Hepatocyte (in vitro differentiated cells): Measurements from ENCODE around the gene TNFAIP1. TPM values are rescaled to one million over a fixed set of nuclear protein-coding genes. Genes with fewer than 3 reads are reported as not detected.

Source experiments
- DNase-seq: peaks from one replicate; pipeline ENCODE4 v3.0.0-alpha.2; 2016; ENCODE audit warnings: low spot score
- H2AFZ ChIP-seq: fragments of 200-600 bp; sonication (generic); 2 replicates; pipeline ENCODE4 v1.6.0; 2016; ENCODE audit warnings: antibody characterized with exemption, mild to moderate bottlenecking
- H3K27ac ChIP-seq: fragments of 200-600 bp; sonication (generic); 2 replicates; pipeline ENCODE4 v1.5.1; 2016; ENCODE audit warnings: mild to moderate bottlenecking
- H3K27me3 ChIP-seq: fragments of 200-600 bp; sonication (generic); 2 replicates; pipeline ENCODE4 v1.6.1; 2016
- H3K36me3 ChIP-seq: fragments of 200-600 bp; sonication (generic); replicated peaks from 2 replicates; pipeline ENCODE4 v1.5.1; 2016; ENCODE audit warnings: low read depth; ENCODE audit not compliant: insufficient read depth
- H3K4me1 ChIP-seq: fragments of 200-600 bp; sonication (generic); 2 replicates; pipeline ENCODE4 v1.5.1; 2016; ENCODE audit warnings: mild to moderate bottlenecking, moderate library complexity; ENCODE audit not compliant: insufficient read depth
- H3K4me2 ChIP-seq: fragments of 200-600 bp; sonication (generic); 2 replicates; pipeline ENCODE4 v1.6.0; 2016
- H3K4me3 ChIP-seq: fragments of 200-600 bp; sonication (generic); 2 replicates; pipeline ENCODE4 v1.5.1; 2016; ENCODE audit warnings: mild to moderate bottlenecking
- H3K79me2 ChIP-seq: fragments of 200-600 bp; sonication (generic); 2 replicates; pipeline ENCODE4 v1.6.0; 2017; ENCODE audit warnings: mild to moderate bottlenecking
- H3K9me2 ChIP-seq: fragments of 200-600 bp; sonication (generic); replicated peaks from 2 replicates; pipeline ENCODE4 v1.6.0; 2017; ENCODE audit warnings: mild to moderate bottlenecking; ENCODE audit not compliant: insufficient read depth
- H3K9me3 ChIP-seq: fragments of 200-600 bp; sonication (generic); 2 replicates; pipeline ENCODE4 v1.5.1; 2016; ENCODE audit warnings: low read depth, mild to moderate bottlenecking
- H4K20me1 ChIP-seq: fragments of 200-600 bp; sonication (generic); 2 replicates; pipeline ENCODE4 v1.6.0; 2016; ENCODE audit warnings: mild to moderate bottlenecking; ENCODE audit not compliant: insufficient read depth, poor library complexity, severe bottlenecking
- EZH2 ChIP-seq: fragments of 200-600 bp; sonication (generic); IDR thresholded peaks from 2 replicates; pipeline ENCODE4 v1.6.1; 2016; ENCODE audit warnings: antibody characterized with exemption, mild to moderate bottlenecking, borderline replicate concordance
- EZH2phosphoT487 ChIP-seq: fragments of 200-600 bp; sonication (generic); IDR thresholded peaks from one replicate; pipeline ENCODE4 v1.6.1; 2018; ENCODE audit warnings: antibody characterized with exemption, mild to moderate bottlenecking, low read depth, moderate library complexity; ENCODE audit not compliant: unreplicated experiment, severe bottlenecking
- WGBS: methylation state at CpG from one replicate; pipeline ENCODE4 v1.1.6; 2016; ENCODE audit warnings: low lambda C conversion rate; ENCODE audit errors: missing lambda C conversion rate; 5-methylcytosine and 5-hydroxymethylcytosine counted together
- polyA plus RNA-seq: library from polyadenylated mRNA; unstranded; fragments of >200 nt; fragmentation: Nextera tagmentation; extraction: Ambion mirVana; gene quantifications from 2 replicates; pipeline ENCODE4 v1.2.1, GENCODE V29; 2016
- total RNA-seq: library from RNA; depleted of rRNA; stranded (reverse); fragments of >200 nt; gene quantifications from 2 replicates; pipeline ENCODE4 v1.2.3, GENCODE V29; 2014
- TF ChIP-seq, protein P1 (sequence below): fragments of 200-600 bp; sonication (generic); IDR thresholded peaks from 2 replicates; pipeline ENCODE4 v1.5.1; 2016; ENCODE audit warnings: antibody characterized with exemption, mild to moderate bottlenecking; ENCODE audit not compliant: poor library complexity

Gene TNFAIP1
- total and polyA plus RNA-seq, 2 experiments from 2014 or later: 37.6 to 39.0 TPM

DNA sequence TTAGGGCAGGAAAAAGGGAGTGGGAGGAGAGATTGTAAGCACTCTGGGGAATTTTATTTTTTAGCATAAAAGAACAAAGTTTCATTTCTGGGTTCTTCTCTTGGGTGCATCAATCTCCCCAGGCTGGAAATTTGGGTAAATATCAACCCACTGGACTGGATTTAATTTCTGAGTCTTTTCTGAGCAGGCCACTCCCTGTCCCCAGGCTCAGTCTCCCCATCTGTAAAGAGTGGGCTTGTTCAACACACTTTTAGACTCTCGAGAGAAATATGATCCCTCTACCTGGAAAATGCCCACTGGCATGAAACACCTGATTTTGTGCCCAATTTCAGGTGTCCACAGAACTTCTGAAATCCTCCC lies 35.2 kb downstream of the TNFAIP1 start:
- Histone ChIP-seq H3K4me3 (no peak overlapping the region), H2AFZ (no peak overlapping the region), H3K4me2 (peak overlapping the region; percentile 89)

DNA sequence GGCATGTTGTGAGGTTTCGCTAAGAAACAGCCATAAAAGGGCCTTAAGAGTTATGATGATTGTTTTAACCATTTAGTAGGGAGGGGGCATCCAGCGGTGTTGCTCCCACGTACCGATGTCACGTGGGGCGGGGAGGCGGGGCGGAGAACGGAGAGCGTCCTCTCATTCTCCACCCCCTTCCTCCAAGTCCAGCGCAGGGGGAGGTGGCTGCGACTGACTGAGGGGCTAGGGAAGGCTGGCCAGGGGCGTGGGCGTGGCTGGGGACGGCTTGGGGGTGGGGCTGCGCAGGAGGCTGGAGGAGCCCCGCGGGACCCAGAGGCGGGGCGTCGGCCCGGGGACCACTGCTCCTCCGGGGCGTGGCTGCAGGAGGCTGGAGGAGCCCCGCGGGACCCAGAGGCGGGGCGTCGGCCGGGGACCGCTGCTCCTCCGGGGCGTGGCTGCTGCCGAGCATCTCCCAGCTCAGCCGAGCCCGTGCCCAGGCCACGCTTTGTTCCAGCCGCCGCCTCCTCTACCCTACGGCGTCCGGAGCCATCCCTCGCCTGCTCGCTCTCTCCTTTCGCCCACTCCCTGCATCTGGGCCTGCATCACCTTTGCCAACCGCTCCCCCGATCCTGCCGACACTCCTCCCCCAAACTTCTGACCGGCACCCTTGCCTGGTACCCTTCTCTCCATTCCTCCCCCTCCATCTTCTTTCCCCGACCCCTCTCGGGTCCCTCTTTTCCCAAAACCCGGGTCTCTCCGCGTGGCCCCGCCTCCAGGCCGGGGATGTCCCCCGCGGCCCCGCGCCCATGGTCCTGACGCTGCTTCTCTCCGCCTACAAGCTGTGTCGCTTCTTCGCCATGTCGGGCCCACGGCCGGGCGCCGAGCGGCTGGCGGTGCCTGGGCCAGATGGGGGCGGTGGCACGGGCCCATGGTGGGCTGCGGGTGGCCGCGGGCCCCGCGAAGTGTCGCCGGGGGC lies 36.0 kb downstream of the TNFAIP1 start, which contains the start of gene SARM1:
Gene SARM1 (plus strand): TSS at position 450 of the 958 bp plus-strand sequence. CDS start 339 bp downstream, at position 789.
- peak within 1 kb of the TSS; percentile 53 for H2AFZ ChIP-seq
- H4K20me1 ChIP-seq: peaks cover 13% of the 10 kb centered on the region
- peak within 1 kb of the TSS; percentile 89 for H3K4me2 ChIP-seq
- no peaks in the 10 kb centered on the region for H3K9me2 ChIP-seq
- H3K27me3 ChIP-seq: peaks cover 7% of the 10 kb centered on the region
- DNase-seq: peak; percentile 94
- TF ChIP-seq, protein P1, sequence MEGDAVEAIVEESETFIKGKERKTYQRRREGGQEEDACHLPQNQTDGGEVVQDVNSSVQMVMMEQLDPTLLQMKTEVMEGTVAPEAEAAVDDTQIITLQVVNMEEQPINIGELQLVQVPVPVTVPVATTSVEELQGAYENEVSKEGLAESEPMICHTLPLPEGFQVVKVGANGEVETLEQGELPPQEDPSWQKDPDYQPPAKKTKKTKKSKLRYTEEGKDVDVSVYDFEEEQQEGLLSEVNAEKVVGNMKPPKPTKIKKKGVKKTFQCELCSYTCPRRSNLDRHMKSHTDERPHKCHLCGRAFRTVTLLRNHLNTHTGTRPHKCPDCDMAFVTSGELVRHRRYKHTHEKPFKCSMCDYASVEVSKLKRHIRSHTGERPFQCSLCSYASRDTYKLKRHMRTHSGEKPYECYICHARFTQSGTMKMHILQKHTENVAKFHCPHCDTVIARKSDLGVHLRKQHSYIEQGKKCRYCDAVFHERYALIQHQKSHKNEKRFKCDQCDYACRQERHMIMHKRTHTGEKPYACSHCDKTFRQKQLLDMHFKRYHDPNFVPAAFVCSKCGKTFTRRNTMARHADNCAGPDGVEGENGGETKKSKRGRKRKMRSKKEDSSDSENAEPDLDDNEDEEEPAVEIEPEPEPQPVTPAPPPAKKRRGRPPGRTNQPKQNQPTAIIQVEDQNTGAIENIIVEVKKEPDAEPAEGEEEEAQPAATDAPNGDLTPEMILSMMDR: no peak
- TF ChIP-seq EZH2: no peak
- no peak for TF ChIP-seq EZH2phosphoT487
- H3K36me3 ChIP-seq: no peaks in the 10 kb centered on the region
- peaks cover 8% of the 10 kb centered on the region for H3K79me2 ChIP-seq
- 1% methylated on average over 63 of the region's 80 CpGs for WGBS
- H3K4me3 ChIP-seq: peak within 1 kb of the TSS; percentile 72
- H3K9me3 ChIP-seq: no peaks in the 10 kb centered on the region
- peaks cover 24% of the 10 kb centered on the region for H3K4me1 ChIP-seq
- peak within 1 kb of the TSS; percentile 92 for H3K27ac ChIP-seq

More for the DNA sequence above, 35.2 kb downstream of the TNFAIP1 start:
- Histone ChIP-seq H3K9me2 (no peaks in the 10 kb centered on the region), H3K4me1 (peaks cover 24% of the 10 kb centered on the region), H3K36me3 (no peaks in the 10 kb centered on the region), H3K9me3 (no peaks in the 10 kb centered on the region), H3K27me3 (peaks cover 7% of the 10 kb centered on the region), H4K20me1 (peaks cover 13% of the 10 kb centered on the region), H3K27ac (peak overlapping the region; percentile 92), H3K79me2 (peaks cover 8% of the 10 kb centered on the region)
- WGBS: 40% methylated on average over 1 of the region's 1 CpG
- TF ChIP-seq, protein P1: no peak
- no peak for TF ChIP-seq EZH2
- TF ChIP-seq EZH2phosphoT487: no peak
- DNase-seq: no peak

DNA sequence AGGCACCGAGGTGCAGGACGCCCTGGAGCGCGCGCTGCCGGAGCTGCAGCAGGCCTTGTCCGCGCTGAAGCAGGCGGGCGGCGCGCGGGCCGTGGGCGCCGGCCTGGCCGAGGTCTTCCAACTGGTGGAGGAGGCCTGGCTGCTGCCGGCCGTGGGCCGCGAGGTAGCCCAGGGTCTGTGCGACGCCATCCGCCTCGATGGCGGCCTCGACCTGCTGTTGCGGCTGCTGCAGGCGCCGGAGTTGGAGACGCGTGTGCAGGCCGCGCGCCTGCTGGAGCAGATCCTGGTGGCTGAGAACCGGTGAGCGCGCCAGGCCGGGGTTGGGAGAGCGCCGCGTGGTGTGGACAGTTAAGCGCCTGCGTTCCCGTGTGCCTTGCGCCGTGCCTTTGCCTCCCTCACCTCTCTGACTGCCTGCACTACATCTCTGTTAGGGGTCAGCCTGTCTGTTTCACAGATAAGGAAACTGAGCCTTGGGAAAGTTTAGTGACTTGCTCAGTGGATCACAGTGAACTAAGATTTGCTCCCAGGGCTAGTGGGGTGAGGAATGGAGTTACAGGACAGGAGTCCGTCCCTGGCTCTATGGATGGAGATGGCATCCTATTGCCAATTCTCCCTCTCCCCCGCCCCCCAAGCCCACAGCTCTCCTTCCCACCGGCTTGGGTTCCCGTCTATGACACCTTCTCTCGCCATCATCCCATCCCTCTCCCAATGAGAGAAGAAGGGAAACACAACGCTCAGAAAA lies 36.8 kb downstream of the TNFAIP1 start:
- Histone ChIP-seq H3K79me2 (peaks cover 8% of the 10 kb centered on the region), H3K27me3 (peaks cover 7% of the 10 kb centered on the region), H2AFZ (peak overlapping the region; percentile 53), H3K9me3 (no peaks in the 10 kb centered on the region), H3K36me3 (no peaks in the 10 kb centered on the region), H3K4me1 (peaks cover 24% of the 10 kb centered on the region), H3K4me2 (peak overlapping the region; percentile 89), H3K4me3 (peak overlapping the region; percentile 72), H4K20me1 (peaks cover 13% of the 10 kb centered on the region), H3K27ac (peak overlapping the region; percentile 73), H3K9me2 (no peaks in the 10 kb centered on the region)
- TF ChIP-seq, protein P1: no peak
- TF ChIP-seq EZH2: no peak
- no peak for TF ChIP-seq EZH2phosphoT487
- 14% methylated on average over 51 of the region's 53 CpGs for WGBS
- DNase-seq: peak; percentile 47
